ENCODE measurements around the gene PATZ1.

Gene PATZ1

GRCh38 chr22:31279821-31280505, 66.2 kb downstream of the PATZ1 start:
- no peak for DNase-seq (ENCODE audit: low spot score)

- DNase-seq (ENCODE audit: low spot score): no peak
Measured at GRCh38 chr22:31279327-31279669, 66.8 kb downstream of the PATZ1 start.

- no peak for DNase-seq (ENCODE audit: low spot score)
Measured at GRCh38 chr22:31278626-31279326, 67.4 kb downstream of the PATZ1 start.

GRCh38 chr22:31278151-31278621, 68.0 kb downstream of the PATZ1 start:
- no peak for DNase-seq (ENCODE audit: low spot score)

GRCh38 chr22:31277741-31278140, 68.4 kb downstream of the PATZ1 start:
- no peak for DNase-seq (ENCODE audit: low spot score)

GRCh38 chr22:31276426-31277167, 69.5 kb downstream of the PATZ1 start:
- no peak for DNase-seq (ENCODE audit: low spot score)

All from hematopoietic multipotent progenitor cell treated with erythropoietin and hydrocortisone succinate and interleukin-3 and kit ligand, for 17 days (in vitro differentiated cells).